HG03039 (cell line): ENCODE data around the gene FAM107A.

Experiments
- ATAC-seq: cut with Tn5 transposase; IDR thresholded peaks from one replicate; pipeline ENCODE4 v1.9.1; 2021; ENCODE audit warnings: mild to moderate bottlenecking, moderate library complexity; ENCODE audit not compliant: unreplicated experiment

Gene FAM107A

GRCh38 chr3:58594117-58594516, 16.9 kb upstream of the FAM107A start:
- no peak for ATAC-seq

- no peak for ATAC-seq
Measured at GRCh38 chr3:58591517-58592510, 14.6 kb upstream of the FAM107A start.

GRCh38 chr3:58588030-58588614, 10.9 kb upstream of the FAM107A start:
- no peak for ATAC-seq

- no peak for ATAC-seq
Measured at GRCh38 chr3:58586776-58587192, 9.6 kb upstream of the FAM107A start.

GRCh38 chr3:58585994-58586393, 8.8 kb upstream of the FAM107A start:
- ATAC-seq = no peak

- peak; percentile 89 for ATAC-seq
Measured at GRCh38 chr3:58585005-58585786, 8.0 kb upstream of the FAM107A start.

- no peak for ATAC-seq
Measured at GRCh38 chr3:58584690-58585004, 7.5 kb upstream of the FAM107A start.

- no peak for ATAC-seq
Measured at GRCh38 chr3:58581328-58582091, 4.3 kb upstream of the FAM107A start.

- ATAC-seq = no peak
Measured at GRCh38 chr3:58580826-58581327, 3.7 kb upstream of the FAM107A start.

GRCh38 chr3:58578873-58579272, 1.7 kb upstream of the FAM107A start:
- no peak for ATAC-seq

- ATAC-seq = no peak
Measured at GRCh38 chr3:58576716-58577115, 475 bp downstream of the FAM107A start.

GRCh38 chr3:58575971-58576652, 1.1 kb downstream of the FAM107A start:
- ATAC-seq = no peak

- no peak for ATAC-seq
Measured at GRCh38 chr3:58574682-58575081, 2.5 kb downstream of the FAM107A start.

- ATAC-seq = no peak
Measured at GRCh38 chr3:58574106-58574505, 3.1 kb downstream of the FAM107A start.

- ATAC-seq = no peak
Measured at GRCh38 chr3:58573640-58574039, 3.6 kb downstream of the FAM107A start.

GRCh38 chr3:58572634-58573230, 4.5 kb downstream of the FAM107A start:
- no peak for ATAC-seq

- no peak for ATAC-seq
Measured at GRCh38 chr3:58572013-58572633, 5.1 kb downstream of the FAM107A start.

- no peak for ATAC-seq
Measured at GRCh38 chr3:58570851-58571250, 6.3 kb downstream of the FAM107A start.
